Osteocyte (in vitro differentiated cells): ENCODE data around the gene RNF224. TPM values are rescaled to one million over a fixed set of nuclear protein-coding genes. Genes with fewer than 3 reads are reported as not detected.
A peak's percentile ranks its signal among the peaks of the same experiment; 100 is the strongest.

Source experiments
- DNase-seq: peaks from one replicate; pipeline ENCODE4 v3.0.0; 2021; ENCODE audit warnings: mixed read lengths; ENCODE audit not compliant: unreplicated experiment; ENCODE audit errors: extremely low spot score
- H3K27ac Mint-ChIP-seq: one replicate; pipeline ENCODE4 v1.8.0; 2021; ENCODE audit warnings: mild to moderate bottlenecking, mixed read lengths; ENCODE audit not compliant: unreplicated experiment
- H3K27me3 Mint-ChIP-seq: one replicate; pipeline ENCODE4 v1.8.0; 2021; ENCODE audit warnings: mixed read lengths; ENCODE audit not compliant: unreplicated experiment
- H3K36me3 Mint-ChIP-seq: one replicate; pipeline ENCODE4 v1.8.0; 2021; ENCODE audit warnings: mixed read lengths; ENCODE audit not compliant: unreplicated experiment
- H3K4me1 Mint-ChIP-seq: one replicate; pipeline ENCODE4 v1.8.0; 2021; ENCODE audit warnings: mixed read lengths; ENCODE audit not compliant: unreplicated experiment
- H3K4me3 Mint-ChIP-seq: one replicate; pipeline ENCODE4 v1.8.0; 2021; ENCODE audit warnings: mild to moderate bottlenecking, moderate library complexity, mixed read lengths; ENCODE audit not compliant: unreplicated experiment
- H3K9me3 Mint-ChIP-seq: one replicate; pipeline ENCODE4 v1.8.0; 2021; ENCODE audit warnings: mixed read lengths; ENCODE audit not compliant: unreplicated experiment
- total RNA-seq: library from RNA; stranded (reverse); gene quantifications from 2 replicates; pipeline ENCODE4 v1.2.1, GENCODE V29; 2021
- TF ChIP-seq, protein P1 (sequence below): fragments of 200-600 bp; sonication (generic); IDR thresholded peaks from 2 replicates; pipeline ENCODE4 v1.5.0; 2021; ENCODE audit warnings: antibody characterized with exemption, mild to moderate bottlenecking, moderate library complexity

Gene RNF224
- total RNA-seq, 1 donor from 2014 or later, result not detected

- H3K4me1 Mint-ChIP-seq, result peaks cover 26% of the 10 kb centered on the region
- peak within 1 kb of the TSS; percentile 53 for H3K4me3 Mint-ChIP-seq
- no peaks in the 10 kb centered on the region for H3K27me3 Mint-ChIP-seq
- peaks cover 3% of the 10 kb centered on the region for H3K36me3 Mint-ChIP-seq
- H3K27ac Mint-ChIP-seq, result peak within 1 kb of the TSS; percentile 92
- H3K9me3 Mint-ChIP-seq, result no peaks in the 10 kb centered on the region
- TF ChIP-seq, protein P1, sequence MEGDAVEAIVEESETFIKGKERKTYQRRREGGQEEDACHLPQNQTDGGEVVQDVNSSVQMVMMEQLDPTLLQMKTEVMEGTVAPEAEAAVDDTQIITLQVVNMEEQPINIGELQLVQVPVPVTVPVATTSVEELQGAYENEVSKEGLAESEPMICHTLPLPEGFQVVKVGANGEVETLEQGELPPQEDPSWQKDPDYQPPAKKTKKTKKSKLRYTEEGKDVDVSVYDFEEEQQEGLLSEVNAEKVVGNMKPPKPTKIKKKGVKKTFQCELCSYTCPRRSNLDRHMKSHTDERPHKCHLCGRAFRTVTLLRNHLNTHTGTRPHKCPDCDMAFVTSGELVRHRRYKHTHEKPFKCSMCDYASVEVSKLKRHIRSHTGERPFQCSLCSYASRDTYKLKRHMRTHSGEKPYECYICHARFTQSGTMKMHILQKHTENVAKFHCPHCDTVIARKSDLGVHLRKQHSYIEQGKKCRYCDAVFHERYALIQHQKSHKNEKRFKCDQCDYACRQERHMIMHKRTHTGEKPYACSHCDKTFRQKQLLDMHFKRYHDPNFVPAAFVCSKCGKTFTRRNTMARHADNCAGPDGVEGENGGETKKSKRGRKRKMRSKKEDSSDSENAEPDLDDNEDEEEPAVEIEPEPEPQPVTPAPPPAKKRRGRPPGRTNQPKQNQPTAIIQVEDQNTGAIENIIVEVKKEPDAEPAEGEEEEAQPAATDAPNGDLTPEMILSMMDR, result no peak
- no peak for DNase-seq
Observed at GRCh38 chr9:137277329-137278041, 50.2 kb downstream of the RNF224 start, which contains the start of gene TOR4A. TSS of gene TOR4A (plus strand) at chr9:137277726. CDS start at chr9:137278690, 964 bp downstream.

DNA sequence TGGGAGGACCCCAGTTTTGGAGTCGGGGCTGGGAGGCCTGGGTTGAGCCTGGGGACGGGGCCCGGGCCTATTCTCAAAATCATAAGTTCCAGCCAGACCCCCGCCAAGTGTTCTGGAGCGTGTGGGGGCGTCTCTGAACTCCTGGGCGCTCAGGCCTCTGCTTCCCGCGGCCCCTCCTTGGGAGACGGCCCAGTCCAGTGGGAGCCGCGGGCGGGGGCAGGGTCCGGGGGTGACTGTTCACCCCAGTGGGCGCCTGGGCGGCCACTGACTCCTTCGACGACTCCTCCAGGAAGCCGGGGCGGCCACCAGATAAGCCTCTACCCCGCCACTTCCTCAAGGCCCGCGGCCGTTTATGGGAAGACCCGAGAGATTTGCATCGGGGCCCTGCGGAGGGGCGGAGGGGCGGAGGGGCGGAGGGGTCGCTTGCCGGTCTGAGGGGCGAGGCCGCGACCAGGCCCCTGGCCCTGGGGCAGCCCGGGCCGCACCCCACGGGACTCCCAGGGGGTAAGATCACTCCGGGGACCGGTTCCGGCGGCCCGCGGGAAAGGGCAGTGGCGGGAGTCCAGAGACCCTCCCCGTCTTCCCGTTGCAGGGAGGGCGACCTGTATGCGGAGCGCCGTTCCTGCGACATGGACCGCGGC lies 50.9 kb downstream of the RNF224 start:
- Mint-ChIP-seq H3K9me3 (no peaks in the 10 kb centered on the region), H3K4me3 (no peak overlapping the region), H3K36me3 (peaks cover 3% of the 10 kb centered on the region), H3K27me3 (no peaks in the 10 kb centered on the region), H3K4me1 (peaks cover 26% of the 10 kb centered on the region), H3K27ac (peak overlapping the region; percentile 92)
- TF ChIP-seq, protein P1, result no peak
- no peak for DNase-seq

Other genes with a start within 250 kb of the RNF224 start
- 123 and 129 TPM in 2 replicates for gene PTGDS, start 250.0 kb upstream of the RNF224 start, total RNA-seq
- 3.0 and 3.4 TPM in 2 replicates for gene LCNL1, start 244.5 kb upstream of the RNF224 start, total RNA-seq
- 38.5 and 51.4 TPM in 2 replicates for gene PAXX, start 235.1 kb upstream of the RNF224 start, total RNA-seq
- 0.52 TPM in 1 of 2 replicates, not detected in the other for gene CLIC3, start 230.9 kb upstream of the RNF224 start, total RNA-seq
- gene ABCA2, start 199.3 kb upstream of the RNF224 start, total RNA-seq, result 47.6 and 55.1 TPM in 2 replicates
- 0.13 TPM in 1 of 2 replicates, not detected in the other for gene FUT7, start 195.4 kb upstream of the RNF224 start, total RNA-seq
- 84.4 and 91.0 TPM in 2 replicates for gene NPDC1, start 181.3 kb upstream of the RNF224 start, total RNA-seq
- 0.46 TPM in 1 of 2 replicates, not detected in the other for gene ENTPD2, start 173.4 kb upstream of the RNF224 start, total RNA-seq
- 3.1 and 3.4 TPM in 2 replicates for gene SAPCD2, start 156.9 kb upstream of the RNF224 start, total RNA-seq
- gene UAP1L1, start 150.0 kb upstream of the RNF224 start, total RNA-seq, result 34.2 and 38.3 TPM in 2 replicates
- 109 and 120 TPM in 2 replicates for gene MAN1B1, start 140.5 kb upstream of the RNF224 start, total RNA-seq
- 118 TPM in 2 replicates for gene DPP7, start 112.8 kb upstream of the RNF224 start, total RNA-seq
- gene GRIN1, start 88.3 kb upstream of the RNF224 start, total RNA-seq, result not detected in 2 replicates
- not detected in 2 replicates for gene LRRC26, start 57.5 kb upstream of the RNF224 start, total RNA-seq
- not detected in 2 replicates for gene TMEM210, start 55.4 kb upstream of the RNF224 start, total RNA-seq
- gene ANAPC2, start 38.9 kb upstream of the RNF224 start, total RNA-seq, result 59.3 and 61.0 TPM in 2 replicates
- gene SSNA1, start 38.8 kb upstream of the RNF224 start, total RNA-seq, result 57.4 and 58.1 TPM in 2 replicates
- 19.8 and 21.7 TPM in 2 replicates for gene TPRN, start 26.8 kb upstream of the RNF224 start, total RNA-seq
- gene TMEM203, start 21.9 kb upstream of the RNF224 start, total RNA-seq, result 40.5 and 41.2 TPM in 2 replicates
- gene NDOR1, start 21.8 kb upstream of the RNF224 start, total RNA-seq, result 15.5 and 20.5 TPM in 2 replicates
- gene RNF208, start 5.3 kb upstream of the RNF224 start, total RNA-seq, result 7.2 and 8.0 TPM in 2 replicates
- gene CYSRT1, start 2.3 kb upstream of the RNF224 start, total RNA-seq, result 1.5 and 1.7 TPM in 2 replicates
- not detected in 2 replicates for gene SLC34A3, start 3.4 kb downstream of the RNF224 start, total RNA-seq
- 132 and 136 TPM in 2 replicates for gene TUBB4B, start 13.8 kb downstream of the RNF224 start, total RNA-seq
- 0.50 and 0.78 TPM in 2 replicates for gene STPG3, start 23.8 kb downstream of the RNF224 start, total RNA-seq
- 54.1 and 57.6 TPM in 2 replicates for gene NELFB, start 27.8 kb downstream of the RNF224 start, total RNA-seq
- 1.2 and 1.9 TPM in 2 replicates for gene TOR4A, start 50.2 kb downstream of the RNF224 start, total RNA-seq
- 1.8 and 2.1 TPM in 2 replicates for gene NRARP, start 74.8 kb downstream of the RNF224 start, total RNA-seq
- 20.0 and 21.5 TPM in 2 replicates for gene EXD3, start 195.7 kb downstream of the RNF224 start, total RNA-seq
- 1.0 and 1.5 TPM in 2 replicates for gene NOXA1, start 195.9 kb downstream of the RNF224 start, total RNA-seq
- gene ENTPD8, start 213.9 kb downstream of the RNF224 start, total RNA-seq, result 0.16 and 0.24 TPM in 2 replicates
- 93.1 and 103 TPM in 2 replicates for gene NSMF, start 231.8 kb downstream of the RNF224 start, total RNA-seq